K562 (cell line): ENCODE results near the gene FAM241B. TPM values are rescaled to one million over a fixed set of nuclear protein-coding genes. Genes with fewer than 3 reads are reported as not detected.

Experiments used
- ATAC-seq: fragments of 200-7000 bp; cut with Tn5 transposase; 3 replicates; pipeline ENCODE4 v1.9.1; 2020; ENCODE audit warnings: moderate library complexity
- BruUV-seq: library from RNA; stranded (reverse); fragments of 400-500 nt; replicated peaks from 2 replicates; lab custom pipeline; 2021; lab: Mats Ljungman, UMichigan
- CTCF ChIA-PET: fragments of 300-600 bp; formaldehyde crosslinking; extraction: SDS; loops from one replicate; lab custom pipeline; 2021; ENCODE audit warnings: low intra/inter-chr PET ratio; lab: Yijun Ruan, JAX
- POLR2A ChIA-PET: fragments of 300-600, 350-650 bp; sonication (Branson Sonifier 250); formaldehyde crosslinking; extraction: SDS; loops from one replicate; lab custom pipeline; 2021; ENCODE audit warnings: antibody characterized with exemption, inconsistent platforms; lab: Yijun Ruan, JAX
- DNase-seq, 4 experiments: peaks; one replicate each; pipeline versions ENCODE4 v3.0.0 to v3.0.0-alpha.2; 2011 to 2018; ENCODE audit warnings: low spot score in 3 of 4, mixed read lengths in 3 of 4; ENCODE audit errors: extremely low read depth in 1 of 4
- FAIRE-seq: peaks from 2 replicates; lab custom pipeline; 2011; peaks lifted over from hg19 to GRCh38; lab: Jason Lieb, UNC
- H2AFZ ChIP-seq: 2 replicates; pipeline ENCODE4 v1.6.0; 2011; ENCODE audit warnings: low read depth, low read length, control low read depth, inconsistent platforms
- H3K27ac ChIP-seq: fragments of 200-600 bp; 3 replicates; pipeline ENCODE4 v1.8.0; 2011; ENCODE audit warnings: low read depth, mild to moderate bottlenecking, control low read depth, inconsistent platforms, low read length, moderate library complexity, mixed read lengths; ENCODE audit errors: extremely low read depth
- H3K27me3 ChIP-seq, 2 experiments: fragments of 300-600 bp in 1 of 2; 2 replicates in 1 of 2; 3 replicates in 1 of 2; pipeline versions ENCODE4 v1.6.0 to v1.8.0; 2011; ENCODE audit warnings: inconsistent platforms in 2 of 2, low read length in 2 of 2, mild to moderate bottlenecking in 1 of 2, mixed read lengths in 1 of 2, moderate library complexity in 1 of 2; ENCODE audit not compliant: control insufficient read depth in 2 of 2, insufficient read depth in 2 of 2
- H3K36me3 ChIP-seq: fragments of 300-600 bp; 3 replicates; pipeline ENCODE4 v1.8.0; 2011; ENCODE audit warnings: mild to moderate bottlenecking, low read length, inconsistent platforms; ENCODE audit not compliant: control insufficient read depth, insufficient read depth
- H3K4me1 ChIP-seq, 2 experiments: fragments of 200-600 bp in 1 of 2; replicated peaks in 1 of 2; 2 replicates in 1 of 2; 3 replicates in 1 of 2; pipeline versions ENCODE4 v1.5.1 to v1.8.0; 2011; ENCODE audit warnings: inconsistent platforms in 2 of 2, low read length in 2 of 2, mild to moderate bottlenecking in 1 of 2, mixed read lengths in 1 of 2, moderate library complexity in 1 of 2; ENCODE audit not compliant: control insufficient read depth in 2 of 2, insufficient read depth in 2 of 2
- H3K4me2 ChIP-seq: 2 replicates; pipeline ENCODE4 v1.6.1; 2011; ENCODE audit warnings: low read length, control low read depth, inconsistent platforms, mixed read lengths; ENCODE audit not compliant: insufficient read depth
- H3K4me3 ChIP-seq: fragments of 200-600 bp; sonication (generic), shearing (Covaris generic); 2 replicates; pipeline ENCODE4 v1.5.1; 2016; ENCODE audit warnings: control low read depth, inconsistent platforms
- H3K79me2 ChIP-seq: fragments of 200-600 bp; 3 replicates; pipeline ENCODE4 v1.8.0; 2011; ENCODE audit warnings: low read length, inconsistent platforms; ENCODE audit not compliant: control insufficient read depth, insufficient read depth
- H3K9ac ChIP-seq, 2 experiments: 2 replicates each; pipeline versions ENCODE4 v1.6.0 to v1.6.1; 2011; ENCODE audit warnings: low read depth in 2 of 2, low read length in 2 of 2, control low read depth in 1 of 2, inconsistent platforms in 1 of 2, mild to moderate bottlenecking in 1 of 2, mixed read lengths in 1 of 2; ENCODE audit not compliant: insufficient read depth in 1 of 2
- H3K9me1 ChIP-seq: one replicate; pipeline ENCODE4 v1.6.0; 2011; ENCODE audit warnings: inconsistent platforms, mild to moderate bottlenecking, low read length, moderate library complexity; ENCODE audit not compliant: control insufficient read depth, insufficient read depth
- H3K9me3 ChIP-seq: replicated peaks from 2 replicates; pipeline ENCODE4 v1.5.1; 2011; ENCODE audit warnings: low read depth, low read length, inconsistent platforms; ENCODE audit not compliant: control insufficient read depth, insufficient read depth
- H4K20me1 ChIP-seq: replicated peaks from 2 replicates; pipeline ENCODE4 v1.6.1; 2011; ENCODE audit warnings: low read length, inconsistent platforms, mixed read lengths; ENCODE audit not compliant: control insufficient read depth, insufficient read depth
- GATA2 ChIP-seq: sonication (generic); formaldehyde crosslinking; IDR thresholded peaks from 2 replicates; pipeline ENCODE4 v1.4.0; 2020; ENCODE audit warnings: mild to moderate bottlenecking, missing genetic modification reagents
- MLX ChIP-seq, 2 experiments: fragments of 450-650 bp in 1 of 2; sonication (generic) in 1 of 2; formaldehyde crosslinking; conservative IDR thresholded peaks; 2 replicates each; pipeline versions ENCODE4 v1.4.0 to v1.8.1; 2020 to 2022; ENCODE audit warnings: mild to moderate bottlenecking in 1 of 2, missing genetic modification reagents in 1 of 2
- NCOA1 ChIP-seq: fragments of 450-650 bp; IDR thresholded peaks from 2 replicates; pipeline ENCODE4 v1.6.1; 2016; ENCODE audit warnings: low read depth
- NCOA6 ChIP-seq: fragments of 450-650 bp; IDR thresholded peaks from 2 replicates; pipeline ENCODE4 v1.6.1; 2017; ENCODE audit warnings: mild to moderate bottlenecking
- NEUROD1 ChIP-seq: fragments of 150-350 bp; IDR thresholded peaks from 2 replicates; pipeline ENCODE4 v1.6.1; 2014; ENCODE audit warnings: borderline replicate concordance, low read length, low read depth; ENCODE audit not compliant: partially characterized antibody
- POLR2AphosphoS2 ChIP-seq: IDR thresholded peaks from 2 replicates; pipeline ENCODE4 v1.6.1; 2012; ENCODE audit warnings: low read length, improper control_type of control experiment
- TAF7 ChIP-seq: fragments of 450-650 bp; IDR thresholded peaks from 2 replicates; pipeline ENCODE4 v1.6.1; 2016; ENCODE audit warnings: missing genetic modification characterization, missing compliant biosample characterization
- WGBS: fragments of 100-300 bp; shearing (Covaris generic); methylation state at CpG from one replicate; pipeline ENCODE4 v1.1.6; 2016; ENCODE audit warnings: low coverage, mixed read lengths; ENCODE audit not compliant: insufficient coverage; ENCODE audit errors: missing lambda C conversion rate; 5-methylcytosine and 5-hydroxymethylcytosine counted together
- in situ Hi-C: fragments of 300-500 bp; cut with MboI; formaldehyde crosslinking; loops from 4 replicates; pipeline ENCODE4 v1.15.0; 2018; ENCODE audit warnings: inconsistent platforms, mixed read lengths
- intact Hi-C: fragments of 100-400 bp; cut with micrococcal nuclease; formaldehyde crosslinking; loops from 2 replicates; pipeline ENCODE4 v1.14.2; 2022
- polyA plus RNA-seq, 8 experiments: library from polyadenylated mRNA; depleted of rRNA in 4 of 8; stranded (reverse) in 5 of 8; unstranded in 3 of 8; fragments of >200 nt; fragmentation: Nextera tagmentation in 2 of 8; fragmentation: Illumina TruSeq in 1 of 8; extraction: Ambion mirVana in 2 of 8; extraction: Trizol in 1 of 8; gene quantifications; 2 replicates each; pipeline versions ENCODE4 v1.2.1 to v1.2.3, GENCODE V29; 2011 to 2014; ENCODE audit warnings: inconsistent platforms in 1 of 8, missing spikeins in 1 of 8
- total RNA-seq, 7 experiments: library from RNA; depleted of rRNA in 6 of 7; stranded (reverse); fragments of >200 nt in 6 of 7; fragmentation: Illumina TruSeq in 2 of 7; extraction: Trizol in 2 of 7; gene quantifications; 2 replicates each; pipeline versions ENCODE4 v1.2.1 to v1.2.3, GENCODE V29; 2011 to 2021; ENCODE audit warnings: low replicate concordance in 1 of 7
- TF ChIP-seq, protein P1 (sequence below), 3 experiments: IDR thresholded peaks in 2 of 3; conservative IDR thresholded peaks in 1 of 3; 2 replicates each; pipeline ENCODE4 v1.5.1; 2011 to 2012; ENCODE audit warnings: low read length in 3 of 3, mild to moderate bottlenecking in 3 of 3, control low read depth in 2 of 3, improper control_type of control experiment in 1 of 3, inconsistent platforms in 1 of 3, low read depth in 1 of 3, mixed read lengths in 1 of 3, moderate library complexity in 1 of 3; ENCODE audit not compliant: insufficient read depth in 2 of 3

FAM241B gene
- total and polyA plus RNA-seq, 9 of the 15 experiments (the other 6 are each of a cell fraction or from before 2014, with no cell fraction given): 1.9 to 11.1 (median 3.0) TPM

DNA sequence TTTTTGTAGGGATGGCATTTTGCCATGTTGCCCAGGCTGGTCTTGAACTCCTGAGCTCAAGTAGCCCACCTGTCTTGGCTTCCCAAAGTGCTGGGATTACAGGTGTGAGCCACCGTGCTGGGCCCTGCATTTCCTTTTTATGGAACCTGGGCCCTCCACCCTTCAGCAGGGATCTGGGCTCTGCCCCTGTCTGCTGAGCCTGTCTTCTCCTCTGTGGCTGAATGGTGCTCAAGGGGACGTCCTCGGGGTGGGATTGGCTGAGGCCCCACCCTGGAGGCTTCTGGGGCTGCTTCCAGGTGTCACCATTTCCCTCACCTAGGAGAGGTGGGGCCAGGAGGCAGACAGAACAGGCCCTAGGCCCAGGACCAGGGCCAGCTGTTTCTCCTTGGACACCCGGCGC is 18.4 kb downstream of the FAM241B start:
- no peaks in the 10 kb centered on the region for H3K9me3 ChIP-seq
- H3K9ac ChIP-seq: 0 out of 4 replicates have a peak overlapping the region, but pooled peaks of 1 of the 2 experiments have one; percentile 8
- no peaks in the 10 kb centered on the region for H3K9me1 ChIP-seq
- no peak overlapping the region for H3K4me2 ChIP-seq
- peaks cover 0 to 73% of the 10 kb centered on the region in 2 experiments; a peak in 3 of 5 replicates for H3K27me3 ChIP-seq
- WGBS: 0% methylated on average over 5 of the region's 5 CpGs
- POLR2A ChIA-PET: interaction anchor here (0.6 kb wide), 1 partner anchor 554 kb away, joined by 3 read pairs; no protein-coding TSS in a partner anchor
- DNase-seq (no peak), ATAC-seq (no peak), FAIRE-seq (no peak)
- no peaks in the 10 kb centered on the region for H3K79me2 ChIP-seq
- no peak overlapping the region for H3K27ac ChIP-seq
- no peak for TF ChIP-seq GATA2 (CRISPR knock-in tag)
- BruUV-seq: no TSS peak
- H2AFZ ChIP-seq: no peak overlapping the region
- H4K20me1 ChIP-seq: peaks cover 6% of the 10 kb centered on the region
- intact Hi-C loops (no loop called here), in situ Hi-C loops (loop anchor here (25.0 kb wide), 1 partner anchor 411 kb away; no protein-coding TSS in a partner anchor)
- no peak overlapping the region for H3K4me3 ChIP-seq
- H3K36me3 ChIP-seq: no peaks in the 10 kb centered on the region
- CTCF ChIA-PET: no interaction called here
- no peaks in the 10 kb centered on the region; a peak in 1 of 5 replicates for H3K4me1 ChIP-seq

- no peaks in the 10 kb centered on the region; a peak in 1 of 5 replicates for H3K4me1 ChIP-seq
- H3K9me3 ChIP-seq: no peaks in the 10 kb centered on the region
- FAIRE-seq (peak; percentile 48), DNase-seq (no peak), ATAC-seq (no peak)
- in situ Hi-C loops: loop anchor here (25.0 kb wide), 1 partner anchor 413 kb away; no protein-coding TSS in a partner anchor
- WGBS: 3% methylated on average over 9 of the region's 9 CpGs
- peaks cover 0 to 67% of the 10 kb centered on the region in 2 experiments; a peak in 3 of 5 replicates for H3K27me3 ChIP-seq
- no peaks in the 10 kb centered on the region for H3K9me1 ChIP-seq
- BruUV-seq: no TSS peak
- no peak overlapping the region for H3K4me3 ChIP-seq
- ChIA-PET POLR2A (interaction anchor here (1.0 kb wide), 1 partner anchor 10 kb away, joined by 3 read pairs; no protein-coding TSS in a partner anchor), CTCF (no interaction called here)
- intact Hi-C loops: no loop called here
- H3K4me2 ChIP-seq: no peak overlapping the region
- H3K79me2 ChIP-seq: no peaks in the 10 kb centered on the region
- H3K36me3 ChIP-seq: no peaks in the 10 kb centered on the region
- no peak overlapping the region for H3K27ac ChIP-seq
- H2AFZ ChIP-seq: no peak overlapping the region
- TF ChIP-seq POLR2AphosphoS2: no peak
- TF ChIP-seq, protein P1, sequence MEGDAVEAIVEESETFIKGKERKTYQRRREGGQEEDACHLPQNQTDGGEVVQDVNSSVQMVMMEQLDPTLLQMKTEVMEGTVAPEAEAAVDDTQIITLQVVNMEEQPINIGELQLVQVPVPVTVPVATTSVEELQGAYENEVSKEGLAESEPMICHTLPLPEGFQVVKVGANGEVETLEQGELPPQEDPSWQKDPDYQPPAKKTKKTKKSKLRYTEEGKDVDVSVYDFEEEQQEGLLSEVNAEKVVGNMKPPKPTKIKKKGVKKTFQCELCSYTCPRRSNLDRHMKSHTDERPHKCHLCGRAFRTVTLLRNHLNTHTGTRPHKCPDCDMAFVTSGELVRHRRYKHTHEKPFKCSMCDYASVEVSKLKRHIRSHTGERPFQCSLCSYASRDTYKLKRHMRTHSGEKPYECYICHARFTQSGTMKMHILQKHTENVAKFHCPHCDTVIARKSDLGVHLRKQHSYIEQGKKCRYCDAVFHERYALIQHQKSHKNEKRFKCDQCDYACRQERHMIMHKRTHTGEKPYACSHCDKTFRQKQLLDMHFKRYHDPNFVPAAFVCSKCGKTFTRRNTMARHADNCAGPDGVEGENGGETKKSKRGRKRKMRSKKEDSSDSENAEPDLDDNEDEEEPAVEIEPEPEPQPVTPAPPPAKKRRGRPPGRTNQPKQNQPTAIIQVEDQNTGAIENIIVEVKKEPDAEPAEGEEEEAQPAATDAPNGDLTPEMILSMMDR (IDR thresholded peaks at IDR 0.05 in 2 of 3, conservative IDR thresholded peaks at IDR 0.05 in 1 of 3; ENCODE audit: insufficient read depth in 2 of 3, low read depth in 1 of 3, low read length in 3 of 3): peak in 1 of 3 experiments; percentile 20; a peak in 1 of 6 replicates
- TF ChIP-seq MLX (CRISPR knock-in tag; conservative IDR thresholded peaks at IDR 0.05): no peak
- TF ChIP-seq NEUROD1: no peak
- TF ChIP-seq NCOA6: no peak
- TF ChIP-seq TAF7: no peak
- TF ChIP-seq NCOA1: no peak
- no peak overlapping the region for H3K9ac ChIP-seq
- no peaks in the 10 kb centered on the region; the same call in 1 of the 2 replicates for H4K20me1 ChIP-seq
Measured at GRCh38 chr10:69649786-69650550, 19.9 kb downstream of the FAM241B start.
